ENCODE results near the gene H2BW2.
"Not testable (repeated sequence)": the region's sequence is repeated elsewhere in the genome, so short reads cannot be mapped to it uniquely, and the experiment has no call there.

The H2BW2 gene

GRCh38 chrX:104039689-104040505 lies at the start of gene H2BW2:
Gene H2BW2 (plus strand): TSS chrX:104039956. CDS start chrX:104039995, 39 bp downstream.
- DNase-seq = no peak

- no peak for DNase-seq
Observed at GRCh38 chrX:103999234-103999633, 40.5 kb upstream of the H2BW2 start.

- DNase-seq = no peak
Observed at GRCh38 chrX:104008831-104009230, 30.9 kb upstream of the H2BW2 start.

- DNase-seq = no peak
Observed at GRCh38 chrX:104013158-104013557, 26.6 kb upstream of the H2BW2 start.

- no peak for DNase-seq
Observed at GRCh38 chrX:104013606-104014005, 26.1 kb upstream of the H2BW2 start, which contains the start of gene H2BW1. Gene H2BW1 (minus strand): TSS chrX:104013708. CDS start chrX:104013576, 132 bp downstream.

GRCh38 chrX:104015576-104015975 lies 24.2 kb upstream of the H2BW2 start:
- DNase-seq = not testable (repeated sequence)

GRCh38 chrX:104018126-104018525 lies 21.6 kb upstream of the H2BW2 start:
- DNase-seq = no peak

- DNase-seq = no peak
Observed at GRCh38 chrX:104041003-104041402, 1.2 kb downstream of the H2BW2 start.

- no peak for DNase-seq
Observed at GRCh38 chrX:104045642-104046041, 5.9 kb downstream of the H2BW2 start.

GRCh38 chrX:104047171-104047570 lies 7.4 kb downstream of the H2BW2 start:
- DNase-seq = no peak

- DNase-seq = not testable (repeated sequence)
Observed at GRCh38 chrX:104054956-104055355, 15.2 kb downstream of the H2BW2 start.

GRCh38 chrX:104062636-104063035 lies 22.9 kb downstream of the H2BW2 start:
- DNase-seq = not testable (repeated sequence)

GRCh38 chrX:104075778-104076445 lies 36.2 kb downstream of the H2BW2 start, which contains the start of gene TMSB15C:
Gene TMSB15C (minus strand): TSS chrX:104076236.
- not testable (repeated sequence) for DNase-seq

GRCh38 chrX:104077854-104078253 lies 38.1 kb downstream of the H2BW2 start:
- not testable (repeated sequence) for DNase-seq

- no peak for DNase-seq
Observed at GRCh38 chrX:104084063-104084462, 44.3 kb downstream of the H2BW2 start.

- no peak for DNase-seq
Observed at GRCh38 chrX:104084534-104085277, 45.0 kb downstream of the H2BW2 start.

- DNase-seq = no peak
Observed at GRCh38 chrX:104085477-104085876, 45.7 kb downstream of the H2BW2 start.

- DNase-seq = no peak
Observed at GRCh38 chrX:104085919-104086318, 46.2 kb downstream of the H2BW2 start.
